Measurements from ENCODE around the gene SHC1. TPM values are rescaled to one million over a fixed set of nuclear protein-coding genes. Genes with fewer than 3 reads are reported as not detected.

Gene SHC1, protein sequence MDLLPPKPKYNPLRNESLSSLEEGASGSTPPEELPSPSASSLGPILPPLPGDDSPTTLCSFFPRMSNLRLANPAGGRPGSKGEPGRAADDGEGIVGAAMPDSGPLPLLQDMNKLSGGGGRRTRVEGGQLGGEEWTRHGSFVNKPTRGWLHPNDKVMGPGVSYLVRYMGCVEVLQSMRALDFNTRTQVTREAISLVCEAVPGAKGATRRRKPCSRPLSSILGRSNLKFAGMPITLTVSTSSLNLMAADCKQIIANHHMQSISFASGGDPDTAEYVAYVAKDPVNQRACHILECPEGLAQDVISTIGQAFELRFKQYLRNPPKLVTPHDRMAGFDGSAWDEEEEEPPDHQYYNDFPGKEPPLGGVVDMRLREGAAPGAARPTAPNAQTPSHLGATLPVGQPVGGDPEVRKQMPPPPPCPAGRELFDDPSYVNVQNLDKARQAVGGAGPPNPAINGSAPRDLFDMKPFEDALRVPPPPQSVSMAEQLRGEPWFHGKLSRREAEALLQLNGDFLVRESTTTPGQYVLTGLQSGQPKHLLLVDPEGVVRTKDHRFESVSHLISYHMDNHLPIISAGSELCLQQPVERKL
- 75.7 TPM for polyA plus RNA-seq (ENCODE audit: insufficient read length)

DNA sequence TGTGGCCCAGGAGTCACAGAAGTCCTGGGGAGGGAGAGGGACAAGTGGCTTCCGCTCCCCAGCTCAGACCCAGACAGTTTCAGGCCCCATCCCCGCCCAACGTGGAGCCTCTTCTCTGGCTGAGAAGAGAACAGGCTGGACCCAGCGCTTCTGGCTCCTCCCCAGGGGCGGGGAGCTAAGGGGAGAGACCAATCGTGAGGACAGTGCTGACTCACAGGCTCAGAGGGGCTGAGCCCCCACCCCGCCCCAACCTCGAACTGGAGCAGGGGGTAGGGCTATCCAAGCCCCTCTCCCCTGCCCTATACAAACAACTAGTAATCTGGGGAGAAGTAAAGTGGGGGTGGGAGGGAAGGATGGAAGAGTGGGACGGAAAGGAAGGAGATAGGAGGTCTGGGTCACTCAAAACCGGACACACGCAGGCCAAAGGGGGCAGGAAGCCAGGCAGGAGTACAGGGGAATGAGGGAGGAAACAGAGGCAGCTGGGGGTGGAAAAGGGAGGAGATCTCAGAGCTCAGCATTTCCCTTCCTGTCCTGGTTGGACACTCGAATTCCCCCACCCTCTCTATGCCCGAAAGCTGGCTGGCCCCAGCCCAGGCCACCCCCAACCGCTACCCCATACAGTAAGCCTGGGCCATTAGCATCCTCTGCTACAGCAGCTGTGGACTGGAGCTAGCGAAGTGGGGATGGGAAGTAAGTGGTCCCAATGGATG is at the start of gene SHC1:
Gene SHC1 (minus strand): TSS at position 117 of the 710 bp plus-strand sequence. CDS start 221 bp downstream, outside the sequence.
- peak; percentile 97 for DNase-seq

DNA sequence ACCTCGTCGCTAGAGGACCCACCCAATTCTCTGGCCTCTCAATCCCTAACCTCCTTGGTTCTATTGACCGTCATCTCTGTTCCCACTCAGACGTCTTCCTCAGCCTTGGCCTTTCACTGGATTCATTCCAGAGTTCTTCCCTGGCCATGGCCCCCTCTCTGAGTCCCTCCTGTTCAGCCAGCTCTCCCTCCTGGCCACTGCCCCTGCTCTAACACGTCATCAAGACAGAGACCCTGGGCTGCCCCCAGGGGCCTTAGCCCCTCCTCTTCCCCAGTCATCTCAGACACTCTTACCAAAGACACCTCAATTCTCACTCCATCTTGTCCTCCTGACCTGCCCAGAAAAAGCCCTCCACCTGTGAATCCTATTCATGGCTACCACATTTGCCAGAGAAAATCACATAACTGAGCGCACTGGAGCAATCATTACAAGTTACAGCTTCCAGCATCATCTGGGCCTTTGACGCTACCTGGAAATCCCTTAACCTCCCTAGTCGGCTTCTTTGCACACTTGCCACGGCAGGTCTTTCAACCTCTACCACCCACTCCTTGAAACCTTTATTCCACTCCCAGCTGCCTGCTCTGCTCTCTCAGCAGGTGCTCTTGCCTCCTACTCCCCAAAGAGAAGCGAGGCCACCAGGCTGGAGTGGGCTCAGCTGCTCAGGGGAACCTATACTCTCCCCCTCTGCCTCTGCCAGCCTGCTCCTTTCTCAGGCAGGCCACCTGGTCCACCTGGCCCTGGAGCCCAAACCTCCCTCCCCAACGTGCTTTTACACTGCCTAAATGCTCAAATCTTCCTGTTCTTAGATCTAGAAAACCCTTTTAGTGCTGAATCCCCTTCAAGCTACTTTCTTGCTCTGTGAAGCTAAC is 49.1 kb upstream of the SHC1 start:
- no peak for DNase-seq

DNA sequence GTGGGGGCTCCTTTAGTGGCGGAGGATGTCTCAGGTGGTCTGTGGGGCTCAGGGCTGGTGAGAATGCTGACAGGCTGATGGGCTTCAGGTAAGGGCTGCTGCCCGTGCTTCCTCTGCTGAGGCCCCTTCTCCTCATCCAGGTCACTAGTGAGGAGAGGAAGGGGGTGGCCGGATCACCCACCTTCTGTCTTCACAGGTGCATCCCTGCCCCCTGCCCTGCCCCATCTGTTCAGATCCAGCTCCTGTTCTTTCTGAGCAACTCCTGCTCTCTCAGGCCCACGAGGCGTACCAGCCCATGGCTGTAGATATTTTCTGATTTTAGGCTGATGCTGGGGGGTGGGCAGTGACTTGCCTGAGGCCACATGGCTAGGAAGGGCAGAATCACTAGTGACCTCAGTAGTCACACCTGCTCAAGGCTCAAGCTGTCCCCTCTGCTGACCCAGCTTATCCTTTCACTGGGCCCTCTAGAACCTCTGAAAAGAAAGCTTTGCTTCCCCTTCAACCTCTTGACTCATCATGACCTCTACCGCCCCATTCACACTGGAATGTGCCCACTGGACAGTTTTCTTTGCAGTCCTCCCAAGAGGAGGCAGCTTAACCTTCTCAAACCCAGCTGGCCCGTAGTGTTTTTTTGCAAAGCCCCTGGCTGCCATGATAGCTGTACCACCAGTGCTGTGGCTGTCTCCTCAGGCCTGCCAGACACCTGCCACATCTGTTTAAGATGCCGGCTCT is 48.2 kb upstream of the SHC1 start:
- DNase-seq = no peak

DNA sequence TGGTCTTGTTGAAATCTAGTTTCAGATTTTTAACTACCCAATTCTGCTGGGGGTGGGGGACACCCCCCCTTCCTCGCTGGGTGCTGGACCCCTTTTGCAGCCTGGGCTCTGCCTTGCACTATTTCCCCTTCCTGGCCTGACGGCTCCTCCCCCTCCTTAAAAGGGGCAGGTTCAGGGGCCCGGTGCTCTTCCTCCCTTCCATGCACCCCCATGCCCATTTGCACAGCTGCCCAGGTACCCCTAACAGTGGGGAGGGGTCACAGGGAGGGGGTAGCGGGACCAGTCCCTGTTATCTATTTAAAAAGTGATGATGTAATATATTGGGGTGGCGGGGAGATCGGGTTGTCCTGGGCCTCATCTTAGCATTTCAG is 47.4 kb upstream of the SHC1 start:
- DNase-seq = no peak

DNA sequence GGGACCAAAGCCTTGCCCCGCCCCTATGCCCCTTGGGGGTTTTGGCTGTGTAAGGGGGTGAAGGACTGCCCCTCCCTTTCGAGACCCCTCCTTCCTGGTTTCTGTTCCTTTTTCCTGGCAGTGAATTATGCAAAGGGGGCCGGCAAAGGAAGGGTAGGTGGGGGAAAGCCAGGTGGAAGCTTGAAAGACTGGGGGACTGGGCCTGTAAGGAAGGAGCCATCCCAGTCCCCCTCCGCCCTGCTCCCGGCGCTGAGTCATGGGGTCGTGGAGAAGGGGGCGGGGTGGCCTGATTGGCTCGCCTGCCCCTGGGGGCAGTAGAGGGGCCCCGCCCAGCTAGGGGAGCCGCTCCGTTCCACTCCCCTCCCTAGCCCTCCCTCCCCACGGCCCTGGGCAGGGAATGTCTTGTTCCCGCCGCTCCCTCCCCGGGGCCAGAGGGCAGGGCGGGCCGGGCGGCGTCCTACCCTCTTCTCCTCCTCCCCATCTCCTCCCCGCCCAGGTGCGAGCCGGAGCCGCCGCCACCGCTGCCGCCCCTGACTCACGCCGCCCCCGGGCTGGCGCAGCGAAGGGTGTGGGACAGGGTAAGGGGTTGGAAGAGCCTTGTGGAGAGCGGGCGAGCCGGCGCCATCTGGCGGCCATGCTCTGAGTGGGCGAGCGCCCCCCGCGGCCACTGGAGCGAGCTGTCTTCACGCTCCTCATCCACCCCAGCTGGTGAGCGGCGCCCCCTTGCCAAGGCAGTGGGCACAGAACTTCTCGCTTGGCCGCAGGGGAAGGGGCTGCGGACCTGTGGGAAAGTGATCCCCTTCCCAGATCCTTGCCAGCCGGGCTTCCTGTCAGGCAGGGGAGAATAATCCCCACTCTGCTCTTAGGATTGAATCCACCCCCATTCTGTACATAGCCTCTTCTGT is 46.7 kb upstream of the SHC1 start:
- DNase-seq = peak; percentile 88

DNA sequence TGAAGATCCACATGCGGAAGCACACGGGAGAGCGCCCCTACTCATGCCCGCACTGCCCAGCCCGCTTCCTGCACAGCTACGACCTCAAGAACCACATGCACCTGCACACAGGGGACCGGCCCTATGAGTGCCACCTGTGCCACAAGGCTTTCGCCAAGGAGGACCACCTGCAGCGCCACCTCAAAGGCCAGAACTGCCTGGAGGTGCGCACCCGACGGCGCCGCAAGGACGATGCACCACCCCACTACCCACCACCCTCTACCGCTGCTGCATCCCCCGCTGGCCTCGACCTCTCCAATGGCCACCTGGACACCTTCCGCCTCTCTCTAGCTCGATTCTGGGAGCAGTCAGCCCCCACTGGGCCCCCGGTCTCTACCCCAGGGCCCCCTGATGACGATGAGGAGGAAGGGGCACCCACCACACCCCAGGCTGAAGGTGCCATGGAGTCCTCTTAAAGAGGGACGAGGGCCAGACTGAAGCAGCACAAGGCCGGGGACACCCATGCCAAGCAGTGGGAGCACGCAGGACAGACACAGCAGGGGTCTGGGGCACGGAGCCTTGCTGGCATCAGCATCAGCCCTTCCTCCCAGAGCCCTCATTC is 45.8 kb upstream of the SHC1 start:
- DNase-seq = no peak

DNA sequence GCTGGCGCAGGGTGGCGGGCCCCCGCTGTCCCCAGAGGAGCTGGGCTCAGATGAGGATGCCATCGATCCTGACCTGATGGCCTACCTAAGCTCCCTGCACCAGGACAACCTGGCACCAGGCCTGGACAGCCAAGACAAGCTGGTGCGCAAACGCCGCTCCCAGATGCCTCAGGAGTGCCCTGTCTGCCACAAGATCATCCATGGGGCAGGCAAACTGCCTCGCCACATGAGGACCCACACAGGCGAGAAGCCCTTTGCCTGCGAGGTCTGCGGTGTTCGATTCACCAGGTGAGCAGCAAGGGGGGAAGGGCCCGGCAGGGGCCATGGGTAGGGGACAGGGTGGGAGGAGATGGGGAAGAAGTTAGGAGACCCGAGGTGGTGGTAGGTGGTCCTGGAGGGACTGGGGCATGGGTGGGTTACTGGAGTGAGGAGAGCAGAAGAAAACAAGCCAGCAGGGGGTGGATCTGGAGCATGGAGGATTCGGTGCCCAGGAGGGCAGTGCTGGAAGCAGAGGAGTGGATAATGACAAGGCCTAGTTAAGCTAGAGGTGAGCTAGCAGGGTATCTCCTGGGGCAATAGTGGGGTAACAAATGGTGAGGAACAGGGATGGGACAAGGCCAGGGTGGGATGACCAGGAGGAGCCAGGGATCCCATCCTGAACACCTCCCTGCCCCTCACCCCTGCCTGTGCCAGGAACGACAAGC is 45.1 kb upstream of the SHC1 start:
- DNase-seq = no peak

DNA sequence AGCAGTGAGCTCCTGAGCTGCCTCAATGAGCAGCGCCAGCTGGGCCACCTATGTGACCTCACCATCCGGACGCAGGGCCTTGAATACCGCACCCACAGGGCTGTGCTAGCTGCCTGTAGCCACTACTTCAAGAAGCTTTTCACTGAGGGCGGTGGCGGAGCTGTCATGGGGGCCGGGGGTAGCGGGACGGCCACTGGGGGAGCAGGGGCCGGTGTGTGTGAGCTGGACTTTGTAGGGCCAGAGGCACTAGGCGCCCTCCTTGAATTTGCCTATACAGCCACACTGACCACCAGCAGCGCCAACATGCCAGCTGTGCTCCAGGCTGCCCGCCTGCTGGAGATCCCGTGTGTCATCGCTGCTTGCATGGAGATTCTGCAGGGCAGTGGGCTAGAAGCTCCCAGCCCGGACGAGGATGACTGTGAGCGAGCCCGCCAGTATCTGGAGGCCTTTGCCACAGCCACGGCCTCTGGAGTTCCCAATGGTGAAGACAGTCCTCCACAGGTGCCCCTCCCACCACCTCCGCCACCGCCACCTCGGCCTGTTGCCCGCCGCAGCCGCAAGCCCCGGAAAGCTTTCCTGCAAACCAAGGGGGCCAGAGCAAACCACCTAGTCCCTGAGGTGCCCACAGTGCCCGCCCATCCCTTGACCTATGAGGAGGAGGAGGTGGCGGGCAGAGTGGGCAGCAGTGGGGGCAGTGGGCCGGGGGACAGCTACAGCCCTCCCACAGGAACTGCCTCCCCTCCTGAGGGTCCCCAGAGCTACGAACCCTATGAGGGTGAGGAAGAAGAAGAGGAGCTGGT is 44.4 kb upstream of the SHC1 start:
- no peak for DNase-seq

DNA sequence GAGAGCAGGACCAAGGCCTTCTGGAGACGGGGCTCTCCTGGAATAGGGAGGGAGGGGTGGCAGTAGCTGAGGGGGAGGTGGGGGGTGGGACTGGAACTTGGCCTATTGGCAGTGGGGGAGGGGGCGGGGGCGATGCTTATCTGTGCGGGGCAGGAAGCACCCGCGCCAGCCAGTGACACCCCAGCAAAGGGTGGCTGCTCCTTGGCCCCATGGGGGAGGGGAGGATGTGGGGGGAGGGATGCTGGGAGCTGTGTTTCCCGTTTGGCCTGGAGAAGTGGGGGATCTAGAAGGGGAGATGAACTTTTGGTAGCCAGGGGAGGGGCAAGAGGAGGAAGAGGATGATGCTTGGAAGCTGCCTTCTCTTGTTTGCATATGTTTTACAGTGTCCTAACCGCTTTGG is 43.1 kb upstream of the SHC1 start:
- DNase-seq = no peak

DNA sequence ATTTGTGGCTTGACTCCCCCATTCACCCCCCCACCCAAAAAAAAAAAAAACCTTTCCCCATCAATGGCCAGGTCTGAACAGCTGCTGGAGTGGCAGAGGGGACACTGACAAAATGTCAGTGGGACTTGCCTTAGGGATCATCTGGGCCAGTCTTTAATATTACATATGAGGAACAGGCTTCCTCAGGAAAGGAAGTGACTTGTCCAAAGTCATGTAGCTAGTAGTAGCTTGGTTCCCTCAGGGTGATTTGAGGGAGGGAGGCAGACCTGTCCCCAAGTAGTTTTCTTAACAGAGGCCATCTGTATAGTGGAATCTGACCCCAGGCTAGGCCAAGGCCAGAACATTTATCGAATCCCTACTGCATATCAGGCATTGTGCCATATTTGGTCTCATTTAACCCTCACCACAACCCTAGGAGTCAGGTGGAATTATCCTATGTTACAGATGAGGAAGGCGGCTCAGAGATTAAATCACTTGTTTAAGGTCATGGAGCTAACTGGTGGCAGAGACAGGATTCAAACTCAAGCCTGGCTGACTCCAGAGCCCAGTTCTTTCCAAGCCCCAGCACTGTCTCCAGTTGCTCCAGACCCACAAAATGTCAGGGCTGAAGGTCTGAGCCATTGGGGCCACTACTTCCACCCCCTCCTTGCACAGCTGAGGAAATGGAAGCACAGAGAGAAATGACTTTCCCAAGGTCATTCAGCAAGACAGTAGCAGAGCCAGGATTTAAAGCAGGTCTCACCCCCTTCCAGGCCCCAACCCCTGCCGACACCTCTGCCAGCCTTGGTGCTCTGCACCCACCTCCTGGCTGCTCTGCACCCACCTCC is 42.4 kb upstream of the SHC1 start:
- no peak for DNase-seq

DNA sequence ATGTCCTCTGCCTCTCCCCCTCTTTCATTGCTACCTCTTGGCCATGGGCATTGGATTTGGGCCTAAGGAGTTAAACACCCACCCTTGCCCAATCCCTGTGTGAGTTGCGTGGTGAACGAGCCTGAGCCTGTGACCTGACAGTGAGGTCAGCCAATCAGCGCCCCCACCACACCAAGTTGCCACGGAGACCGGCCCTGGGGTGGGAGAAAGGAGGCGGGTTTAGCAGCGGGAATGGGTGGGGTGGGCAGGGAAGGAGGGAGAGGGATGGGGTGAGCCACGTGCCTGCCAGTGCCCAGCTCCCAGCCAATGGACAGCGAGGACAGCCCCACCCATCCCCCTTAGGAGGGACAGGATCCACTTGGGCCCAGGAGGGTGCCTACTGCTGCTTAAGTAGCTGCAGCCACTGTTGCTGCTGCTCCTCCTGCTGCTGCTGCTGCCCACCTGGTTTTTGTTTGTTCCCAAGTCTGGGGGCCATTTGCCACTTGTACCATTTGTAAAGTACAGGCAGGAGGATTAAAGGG is 41.5 kb upstream of the SHC1 start:
- DNase-seq = no peak

DNA sequence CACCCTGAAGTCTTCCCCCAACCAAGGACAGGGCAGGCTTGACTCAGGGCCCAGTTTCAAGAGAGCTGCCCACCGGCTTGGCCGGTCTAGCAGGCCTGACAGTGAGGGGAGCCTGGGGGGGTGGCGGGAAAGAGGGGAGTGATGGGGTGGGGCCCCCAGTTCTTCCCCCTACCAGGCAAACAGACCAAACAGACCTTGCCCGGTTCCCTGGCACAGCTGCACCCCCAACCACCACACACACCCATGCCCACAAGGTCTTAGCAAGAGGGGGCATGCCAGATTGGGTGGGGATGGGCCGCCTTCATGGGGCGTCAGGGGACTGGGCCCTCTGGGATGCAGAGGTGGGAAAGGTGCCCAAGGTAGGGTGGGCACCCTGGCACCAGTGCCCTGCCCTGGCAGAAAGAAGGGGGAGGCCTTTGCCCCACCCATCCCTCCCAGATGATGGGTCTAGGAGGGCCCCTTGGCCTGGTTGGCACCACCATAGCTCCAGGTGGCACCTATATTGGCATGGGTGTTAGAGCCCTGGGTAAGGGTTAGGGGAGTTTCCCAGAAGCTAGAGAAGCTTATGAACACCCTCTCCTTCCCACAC is 41.0 kb upstream of the SHC1 start:
- no peak for DNase-seq

DNA sequence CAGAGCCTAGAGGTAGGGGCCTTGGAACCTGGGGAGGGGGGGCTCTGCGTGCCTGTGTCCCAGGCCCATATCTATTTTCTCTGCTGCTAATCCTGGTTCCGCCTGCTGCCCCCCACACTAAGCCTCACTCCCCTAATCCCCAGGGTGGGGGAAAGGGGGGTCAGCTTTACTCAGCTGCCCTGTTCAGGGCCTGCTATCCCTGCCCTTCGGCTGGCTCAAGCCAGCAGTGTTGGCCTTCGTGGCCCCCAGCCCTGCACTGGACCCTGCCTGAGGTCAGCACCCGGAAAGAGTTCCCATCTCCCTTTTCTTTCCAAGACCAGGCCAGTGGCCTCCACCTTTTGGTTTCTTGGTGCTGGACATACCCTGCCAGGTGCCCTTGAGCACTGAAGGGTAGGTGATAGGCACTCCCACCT is 40.5 kb upstream of the SHC1 start:
- no peak for DNase-seq

DNA sequence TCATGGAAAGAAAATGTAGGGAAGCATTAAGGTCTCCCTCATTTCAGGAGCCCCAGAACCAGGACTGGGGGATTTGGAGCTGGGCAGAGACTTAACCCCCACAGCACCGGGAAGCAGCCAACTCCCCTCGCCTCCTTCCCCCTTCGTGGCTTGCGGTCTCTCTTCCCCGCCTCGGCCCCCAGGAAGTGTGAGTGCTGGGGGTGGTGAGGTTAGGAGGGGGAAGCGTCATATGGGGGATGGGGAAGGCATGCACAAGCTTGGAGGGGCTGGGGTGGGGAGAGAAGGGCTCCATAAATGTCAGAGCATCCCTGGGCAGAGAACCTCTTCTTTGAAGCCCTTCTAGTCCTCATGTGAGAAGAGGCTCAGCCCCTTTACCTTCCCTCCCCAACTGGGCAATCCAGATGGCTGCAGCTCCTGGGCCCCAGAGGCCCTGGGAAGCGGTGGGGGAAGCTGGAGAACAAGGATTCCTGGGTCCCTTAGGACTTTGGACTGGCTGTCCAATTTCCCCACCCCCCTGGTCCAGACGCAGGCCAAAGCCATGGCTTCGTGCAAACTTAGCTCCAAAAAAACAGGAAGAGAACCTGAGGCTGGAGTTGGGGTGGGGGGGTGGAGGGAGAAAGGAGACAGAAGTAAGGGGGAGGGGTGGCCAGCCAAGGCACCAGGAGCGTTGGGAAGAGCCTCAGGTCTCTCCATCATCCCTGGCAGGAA is 39.8 kb upstream of the SHC1 start:
- DNase-seq = no peak

DNA sequence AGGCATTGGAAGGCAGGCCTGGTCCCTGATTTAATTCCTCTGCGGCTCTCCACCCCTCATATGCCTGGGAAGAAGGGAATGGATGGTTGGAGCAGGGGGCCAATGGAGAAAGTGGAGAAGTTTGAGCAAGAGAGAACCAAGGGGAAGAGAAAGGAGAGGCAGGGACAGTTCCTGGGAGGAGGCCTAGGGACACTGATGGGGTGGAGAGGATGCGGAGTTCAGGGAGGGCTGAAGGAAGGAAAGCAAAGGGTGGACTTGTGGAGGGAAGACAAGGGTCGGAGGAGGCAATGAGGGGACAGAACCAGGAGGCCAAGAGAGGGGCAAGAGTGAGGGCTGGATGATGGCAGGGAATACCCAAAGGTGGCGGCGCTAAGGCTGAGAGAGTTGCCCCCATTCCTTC is 39.2 kb upstream of the SHC1 start:
- DNase-seq = no peak

DNA sequence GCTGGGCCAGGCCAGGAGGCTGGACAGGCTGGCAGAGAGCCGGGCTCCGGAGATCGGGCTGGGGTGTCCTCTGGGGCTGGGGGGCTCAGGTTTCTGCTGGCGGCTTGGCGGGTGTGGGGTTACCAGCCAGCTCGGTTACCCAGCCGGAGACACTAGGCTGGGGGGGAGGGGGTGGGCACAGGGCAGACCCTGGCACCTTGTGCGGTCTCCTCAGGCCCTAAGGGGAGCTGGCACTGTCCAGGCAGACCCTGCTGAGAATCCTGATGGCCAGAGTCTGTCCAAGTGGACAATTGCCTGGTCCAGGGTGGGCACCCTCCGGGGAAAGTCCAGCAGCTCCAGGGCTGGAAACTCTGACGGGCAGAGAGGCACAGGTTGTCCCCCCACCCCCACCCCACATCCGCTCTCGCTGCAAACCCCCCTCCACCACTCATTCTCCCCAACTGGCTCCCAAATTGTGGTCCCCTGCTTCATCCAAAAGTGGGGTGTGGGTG is 38.7 kb upstream of the SHC1 start:
- no peak for DNase-seq

Data from hindlimb muscle (tissue), 1 donor.